Neural progenitor cell (in vitro differentiated cells): ENCODE measurements around the gene CEP44. TPM values are rescaled to one million over a fixed set of nuclear protein-coding genes. Genes with fewer than 3 reads are reported as not detected.

Experiments used
- DNase-seq: peaks from one replicate; pipeline ENCODE4 v3.0.0-alpha.2; 2016; ENCODE audit warnings: low spot score
- H2AFZ ChIP-seq: fragments of 200-600 bp; sonication (generic); replicated peaks from 2 replicates; pipeline ENCODE4 v1.6.1; 2016; ENCODE audit warnings: antibody characterized with exemption
- H3F3A ChIP-seq: fragments of 200-600 bp; sonication (generic); 2 replicates; pipeline ENCODE4 v1.6.1; 2016; ENCODE audit warnings: antibody characterized with exemption, low read depth
- H3K27ac ChIP-seq: fragments of 200-600 bp; sonication (generic); 2 replicates; pipeline ENCODE4 v1.5.1; 2016; ENCODE audit warnings: mild to moderate bottlenecking
- H3K27me3 ChIP-seq: fragments of 200-600 bp; sonication (generic); 2 replicates; pipeline ENCODE4 v1.6.1; 2016; ENCODE audit warnings: mild to moderate bottlenecking, moderate library complexity
- H3K36me3 ChIP-seq: fragments of 200-600 bp; sonication (generic); 2 replicates; pipeline ENCODE4 v1.5.1; 2016
- H3K4me1 ChIP-seq: fragments of 200-600 bp; sonication (generic); 2 replicates; pipeline ENCODE4 v1.6.1; 2016; ENCODE audit warnings: mixed run types
- H3K4me2 ChIP-seq: fragments of 200-600 bp; sonication (generic); 2 replicates; pipeline ENCODE4 v1.6.1; 2016
- H3K4me3 ChIP-seq: fragments of 200-600 bp; sonication (generic); 2 replicates; pipeline ENCODE4 v1.5.1; 2016
- H3K79me2 ChIP-seq: fragments of 200-600 bp; sonication (generic); 2 replicates; pipeline ENCODE4 v1.6.1; 2016; ENCODE audit warnings: low read depth
- H3K9ac ChIP-seq: fragments of 200-600 bp; sonication (generic); 2 replicates; pipeline ENCODE4 v1.6.1; 2016
- H3K9me3 ChIP-seq: fragments of 200-600 bp; sonication (generic); 2 replicates; pipeline ENCODE4 v1.5.1; 2016; ENCODE audit warnings: low read depth
- H4K20me1 ChIP-seq: fragments of 200-600 bp; sonication (generic); 2 replicates; pipeline ENCODE4 v1.6.1; 2016; ENCODE audit warnings: low read depth
- H3K27ac Mint-ChIP-seq: 3 replicates; pipeline ENCODE4 v1.8.0; 2021; ENCODE audit warnings: mixed read lengths
- H3K27me3 Mint-ChIP-seq: 2 replicates; pipeline ENCODE4 v1.8.0; 2022; ENCODE audit warnings: low read depth, mild to moderate bottlenecking, inconsistent platforms, moderate library complexity, mixed read lengths; ENCODE audit not compliant: insufficient read depth
- H3K36me3 Mint-ChIP-seq: 3 replicates; pipeline ENCODE4 v1.8.0; 2021; ENCODE audit warnings: mixed read lengths
- H3K4me1 Mint-ChIP-seq: 3 replicates; pipeline ENCODE4 v1.8.0; 2021; ENCODE audit warnings: mixed read lengths
- H3K4me3 Mint-ChIP-seq: 3 replicates; pipeline ENCODE4 v1.8.0; 2021; ENCODE audit warnings: mild to moderate bottlenecking, moderate library complexity, mixed read lengths
- H3K9me3 Mint-ChIP-seq: 3 replicates; pipeline ENCODE4 v1.8.0; 2020; ENCODE audit warnings: mixed read lengths
- CTCF ChIP-seq: fragments of 200-600 bp; sonication (generic); IDR thresholded peaks from 2 replicates; pipeline ENCODE4 v1.5.1; 2017; ENCODE audit warnings: antibody characterized with exemption, mild to moderate bottlenecking
- EZH2 ChIP-seq: fragments of 200-600 bp; sonication (generic); IDR thresholded peaks from 2 replicates; pipeline ENCODE4 v1.6.1; 2017; ENCODE audit warnings: antibody characterized with exemption, mild to moderate bottlenecking, moderate library complexity
- EZH2phosphoT487 ChIP-seq: fragments of 200-600 bp; sonication (generic); IDR thresholded peaks from 2 replicates; pipeline ENCODE4 v1.6.1; 2017; ENCODE audit warnings: antibody characterized with exemption
- total RNA-seq: library from RNA; depleted of rRNA; stranded (reverse); fragments of >200 nt; gene quantifications from 2 replicates; pipeline ENCODE4 v1.2.3, GENCODE V29; 2015; ENCODE audit warnings: low replicate concordance

Gene CEP44
- total RNA-seq, 1 donor from 2014 or later = 76.1 TPM

- no peak for TF ChIP-seq CTCF
- no peak overlapping the region for H3K27ac Mint-ChIP-seq
- no peak for DNase-seq
- H3K27ac ChIP-seq = no peak overlapping the region
- no peak overlapping the region for H3K9ac ChIP-seq
- no peaks in the 10 kb centered on the region for H3K4me1 Mint-ChIP-seq
- H3K4me1 ChIP-seq = no peaks in the 10 kb centered on the region
- peaks cover 2% of the 10 kb centered on the region for H3K36me3 Mint-ChIP-seq
- no peaks in the 10 kb centered on the region for H3K27me3 ChIP-seq
- H2AFZ ChIP-seq = no peak overlapping the region
- no peak overlapping the region for H3K4me2 ChIP-seq
- H3F3A ChIP-seq = no peaks in the 10 kb centered on the region
- no peak overlapping the region for H3K4me3 ChIP-seq
- no peaks in the 10 kb centered on the region for H3K27me3 Mint-ChIP-seq
- no peaks in the 10 kb centered on the region for H3K36me3 ChIP-seq
- peaks cover 31% of the 10 kb centered on the region for H3K79me2 ChIP-seq
- H3K9me3 ChIP-seq = no peaks in the 10 kb centered on the region
- H4K20me1 ChIP-seq = peaks cover 13% of the 10 kb centered on the region
- no peak overlapping the region for H3K4me3 Mint-ChIP-seq
- H3K9me3 Mint-ChIP-seq = no peaks in the 10 kb centered on the region
Measured at GRCh38 chr4:174274436-174274835, 9.3 kb upstream of the CEP44 start.

- H2AFZ ChIP-seq = no peak overlapping the region
- no peak overlapping the region for H3K27ac ChIP-seq
- no peak overlapping the region for H3K4me2 ChIP-seq
- H3K79me2 ChIP-seq = peaks cover 38% of the 10 kb centered on the region
- H3K27ac Mint-ChIP-seq = no peak overlapping the region
- peaks cover 10% of the 10 kb centered on the region for H4K20me1 ChIP-seq
- H3K4me3 Mint-ChIP-seq = no peak overlapping the region
- no peaks in the 10 kb centered on the region for H3K27me3 Mint-ChIP-seq
- no peak overlapping the region for H3K9ac ChIP-seq
- no peaks in the 10 kb centered on the region for H3K4me1 ChIP-seq
- H3K4me1 Mint-ChIP-seq = no peaks in the 10 kb centered on the region
- H3F3A ChIP-seq = no peaks in the 10 kb centered on the region
- no peaks in the 10 kb centered on the region for H3K9me3 ChIP-seq
- TF ChIP-seq CTCF (no peak), EZH2 (no peak), EZH2phosphoT487 (no peak)
- no peaks in the 10 kb centered on the region for H3K27me3 ChIP-seq
- H3K36me3 Mint-ChIP-seq = peaks cover 8% of the 10 kb centered on the region
- no peaks in the 10 kb centered on the region for H3K9me3 Mint-ChIP-seq
- no peak for DNase-seq
- H3K4me3 ChIP-seq = no peak overlapping the region
- no peaks in the 10 kb centered on the region for H3K36me3 ChIP-seq
Measured at GRCh38 chr4:174275101-174275500, 8.6 kb upstream of the CEP44 start.

- TF ChIP-seq EZH2 (no peak), CTCF (no peak), EZH2phosphoT487 (no peak)
- Histone ChIP-seq H2AFZ (no peak overlapping the region), H3K79me2 (peaks cover 51% of the 10 kb centered on the region), H3K9me3 (no peaks in the 10 kb centered on the region), H3K4me1 (peaks cover 7% of the 10 kb centered on the region), H3F3A (no peaks in the 10 kb centered on the region), H3K27ac (no peak overlapping the region), H3K27me3 (no peaks in the 10 kb centered on the region), H3K36me3 (no peaks in the 10 kb centered on the region), H3K4me3 (no peak overlapping the region), H4K20me1 (peaks cover 8% of the 10 kb centered on the region), H3K9ac (no peak overlapping the region), H3K4me2 (no peak overlapping the region)
- Mint-ChIP-seq H3K9me3 (no peaks in the 10 kb centered on the region), H3K27ac (no peak overlapping the region), H3K4me3 (no peak overlapping the region), H3K27me3 (no peaks in the 10 kb centered on the region), H3K4me1 (peaks cover 6% of the 10 kb centered on the region), H3K36me3 (peaks cover 10% of the 10 kb centered on the region)
- no peak for DNase-seq
Measured at GRCh38 chr4:174277433-174277832, 6.3 kb upstream of the CEP44 start.

- Histone ChIP-seq H3K4me2 (no peak overlapping the region), H3K4me3 (no peak overlapping the region), H3F3A (peaks cover 3% of the 10 kb centered on the region), H4K20me1 (peaks cover 8% of the 10 kb centered on the region), H3K9ac (no peak overlapping the region), H3K27me3 (no peaks in the 10 kb centered on the region), H3K36me3 (no peaks in the 10 kb centered on the region), H2AFZ (no peak overlapping the region), H3K4me1 (peaks cover 9% of the 10 kb centered on the region), H3K9me3 (no peaks in the 10 kb centered on the region), H3K27ac (no peak overlapping the region), H3K79me2 (peaks cover 56% of the 10 kb centered on the region)
- Mint-ChIP-seq H3K36me3 (peaks cover 10% of the 10 kb centered on the region), H3K9me3 (no peaks in the 10 kb centered on the region), H3K27me3 (no peaks in the 10 kb centered on the region), H3K4me1 (peaks cover 10% of the 10 kb centered on the region), H3K27ac (no peak overlapping the region), H3K4me3 (no peak overlapping the region)
- no peak for TF ChIP-seq CTCF
- no peak for TF ChIP-seq EZH2
- no peak for TF ChIP-seq EZH2phosphoT487
- DNase-seq = no peak
Measured at GRCh38 chr4:174278467-174278866, 5.2 kb upstream of the CEP44 start.
